DMS53 treated with DMSO at 0.1 percent for 48 hours (cell line): ENCODE data around the gene ANKFY1.
A peak's percentile ranks its signal among the peaks of the same experiment; 100 is the strongest.
"Not testable (repeated sequence)": the region's sequence is repeated elsewhere in the genome, so short reads cannot be mapped to it uniquely, and the experiment has no call there.

ENCODE experiments used
- DNase-seq: peaks from one replicate; lab custom pipeline; 2025; ENCODE audit not compliant: unreplicated experiment; lab: John Stamatoyannopoulos, UW

ANKFY1 gene

GRCh38 chr17:4157618-4158333, 106.0 kb downstream of the ANKFY1 start:
- DNase-seq, result no peak

GRCh38 chr17:4156750-4157381, 106.9 kb downstream of the ANKFY1 start:
- DNase-seq, result no peak

DNA sequence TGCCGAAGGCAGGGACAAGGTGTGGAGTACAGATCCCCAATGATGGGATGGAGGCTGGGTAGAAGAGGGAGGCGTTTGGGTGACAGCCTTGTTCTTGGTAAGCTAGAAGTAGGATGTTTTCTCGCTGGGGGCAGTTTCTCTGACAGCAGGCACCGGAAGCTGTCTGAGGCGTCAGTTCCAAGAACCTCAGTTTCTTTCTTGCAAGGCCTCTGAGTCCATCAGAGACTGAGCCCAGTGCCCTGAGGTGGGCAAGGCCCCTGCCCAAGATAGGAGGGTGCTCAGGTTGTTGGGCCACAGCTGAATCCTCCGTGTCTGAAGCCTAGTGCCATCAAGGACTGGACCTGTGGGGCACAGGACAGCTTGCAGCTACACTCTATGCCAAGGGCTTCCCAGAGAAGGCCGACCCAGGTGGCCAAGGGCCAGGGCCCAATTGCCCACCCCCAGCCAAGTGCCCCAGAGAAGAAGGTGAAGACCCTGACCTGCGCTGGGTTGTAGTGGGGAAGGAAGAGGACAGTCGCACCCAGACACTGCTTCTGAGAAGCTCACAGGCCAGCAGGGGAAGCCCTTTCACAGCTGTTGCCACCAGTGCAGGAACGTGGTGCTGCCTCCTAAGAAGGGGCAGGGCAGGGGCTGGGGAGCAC, 107.7 kb downstream of the ANKFY1 start:
- DNase-seq, result no peak

GRCh38 chr17:4154201-4154600, 109.6 kb downstream of the ANKFY1 start:
- DNase-seq, result no peak

DNA sequence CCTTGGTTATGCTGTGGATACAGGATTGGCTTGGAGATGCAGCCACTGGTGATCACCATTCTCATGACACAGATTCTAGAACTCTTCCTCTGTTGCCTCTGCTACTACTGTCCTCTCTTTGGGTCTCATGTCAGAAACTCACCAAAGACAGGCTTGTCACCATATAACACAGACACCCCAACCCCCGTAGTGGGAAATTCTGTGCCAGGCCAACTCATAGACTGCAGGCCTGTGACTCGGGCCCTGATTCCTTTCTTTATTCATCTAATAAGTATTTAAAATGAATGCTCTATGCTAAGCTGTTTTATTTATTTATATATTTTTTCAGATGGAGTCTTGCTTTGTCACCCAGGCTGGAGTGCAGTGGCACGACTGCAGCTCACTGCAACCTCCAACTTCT, 111.3 kb downstream of the ANKFY1 start:
- DNase-seq, result no peak

- no peak for DNase-seq
Observed at GRCh38 chr17:4150096-4150495, 113.7 kb downstream of the ANKFY1 start.

DNA sequence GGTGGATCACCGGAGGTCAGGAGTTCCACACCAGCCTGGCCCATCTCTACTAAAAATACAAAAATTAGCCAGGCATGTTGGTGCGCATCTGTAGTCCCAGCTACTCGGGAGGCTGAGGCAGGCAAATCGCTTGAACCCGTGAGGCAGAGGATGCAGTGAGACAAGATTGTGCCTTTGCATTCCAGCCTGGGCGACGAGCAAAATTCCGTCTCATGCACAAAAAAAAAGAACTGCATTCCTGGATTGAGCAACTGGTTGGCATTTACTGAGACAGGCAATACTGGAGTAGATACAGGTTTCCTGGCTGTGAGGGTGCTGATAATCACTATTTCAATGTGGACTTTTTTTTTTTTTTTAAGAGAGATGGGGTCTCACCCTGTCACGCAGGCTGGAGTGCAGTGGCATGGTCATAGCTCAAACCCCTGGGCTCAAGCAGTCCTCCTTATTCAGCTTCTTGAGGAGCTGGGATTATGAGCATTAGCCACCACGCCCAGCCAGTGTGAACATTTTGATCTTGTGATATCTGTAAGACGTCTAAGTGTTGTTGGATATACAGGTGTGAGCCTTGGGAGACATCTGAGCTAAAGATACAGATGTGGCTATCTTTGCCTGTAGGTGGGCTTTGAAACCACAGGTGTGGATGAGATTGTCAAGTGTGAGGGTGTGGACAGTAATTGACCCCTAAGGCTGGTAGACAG, 115.0 kb downstream of the ANKFY1 start:
- no peak for DNase-seq

- no peak for DNase-seq
Observed at GRCh38 chr17:4147751-4148310, 115.9 kb downstream of the ANKFY1 start.

DNA sequence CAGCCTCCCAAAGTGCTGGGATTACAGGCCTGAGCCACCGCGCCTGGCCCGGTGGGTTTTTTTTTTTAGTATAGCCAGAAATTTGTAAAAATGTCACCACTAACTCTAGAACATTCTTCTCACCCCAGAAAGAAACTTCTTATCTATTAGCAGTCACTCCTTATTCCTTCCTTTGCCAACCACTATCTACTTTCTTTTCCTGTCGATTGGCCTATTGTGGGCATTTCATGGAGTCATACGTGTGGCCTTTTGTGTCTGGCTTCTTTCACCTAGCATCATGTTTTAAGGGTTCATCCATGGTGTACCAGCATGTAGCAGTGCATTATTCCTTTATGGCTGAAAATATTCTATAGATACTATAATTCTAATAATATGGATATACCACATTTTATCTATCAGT, 117.1 kb downstream of the ANKFY1 start:
- DNase-seq, result no peak

- no peak for DNase-seq
Observed at GRCh38 chr17:4144422-4144747, 119.4 kb downstream of the ANKFY1 start.

DNA sequence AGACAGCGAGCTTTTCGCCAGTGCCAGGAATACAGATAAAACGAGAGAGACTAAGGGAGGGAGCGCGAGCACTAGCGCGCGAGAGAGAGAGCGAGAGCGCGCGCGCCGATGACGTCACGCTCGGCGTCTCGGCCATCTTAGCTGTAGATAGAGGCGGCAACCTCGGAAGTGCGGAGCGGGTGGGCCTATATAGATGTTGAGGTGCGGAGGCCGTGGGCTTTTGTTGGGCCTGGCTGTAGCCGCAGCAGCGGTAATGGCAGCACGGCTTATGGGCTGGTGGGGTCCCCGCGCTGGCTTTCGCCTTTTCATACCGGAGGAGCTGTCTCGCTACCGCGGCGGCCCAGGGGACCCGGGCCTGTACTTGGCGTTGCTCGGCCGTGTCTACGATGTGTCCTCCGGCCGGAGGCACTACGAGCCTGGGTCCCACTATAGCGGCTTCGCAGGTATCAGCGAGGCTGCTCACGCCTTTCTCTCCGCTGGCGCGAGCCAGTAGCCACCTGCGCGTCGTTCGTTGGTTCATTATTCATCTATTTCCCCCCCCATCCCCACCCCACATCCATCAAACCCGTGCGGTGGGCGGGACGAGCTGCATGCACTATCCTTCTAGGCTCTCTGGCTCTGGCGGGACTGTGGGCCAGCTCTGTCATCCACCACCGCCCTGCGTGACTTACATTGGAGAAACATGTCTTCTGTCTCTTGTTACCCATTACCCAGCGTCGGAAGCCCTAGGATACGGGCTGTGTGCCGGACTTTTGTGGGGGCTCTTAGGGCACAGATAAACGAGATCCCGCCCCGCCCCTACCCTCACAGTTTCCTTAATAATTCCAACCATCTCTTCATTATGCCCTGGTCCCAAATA, 120.0 kb downstream of the ANKFY1 start:
- DNase-seq, result peak; percentile 65

DNA sequence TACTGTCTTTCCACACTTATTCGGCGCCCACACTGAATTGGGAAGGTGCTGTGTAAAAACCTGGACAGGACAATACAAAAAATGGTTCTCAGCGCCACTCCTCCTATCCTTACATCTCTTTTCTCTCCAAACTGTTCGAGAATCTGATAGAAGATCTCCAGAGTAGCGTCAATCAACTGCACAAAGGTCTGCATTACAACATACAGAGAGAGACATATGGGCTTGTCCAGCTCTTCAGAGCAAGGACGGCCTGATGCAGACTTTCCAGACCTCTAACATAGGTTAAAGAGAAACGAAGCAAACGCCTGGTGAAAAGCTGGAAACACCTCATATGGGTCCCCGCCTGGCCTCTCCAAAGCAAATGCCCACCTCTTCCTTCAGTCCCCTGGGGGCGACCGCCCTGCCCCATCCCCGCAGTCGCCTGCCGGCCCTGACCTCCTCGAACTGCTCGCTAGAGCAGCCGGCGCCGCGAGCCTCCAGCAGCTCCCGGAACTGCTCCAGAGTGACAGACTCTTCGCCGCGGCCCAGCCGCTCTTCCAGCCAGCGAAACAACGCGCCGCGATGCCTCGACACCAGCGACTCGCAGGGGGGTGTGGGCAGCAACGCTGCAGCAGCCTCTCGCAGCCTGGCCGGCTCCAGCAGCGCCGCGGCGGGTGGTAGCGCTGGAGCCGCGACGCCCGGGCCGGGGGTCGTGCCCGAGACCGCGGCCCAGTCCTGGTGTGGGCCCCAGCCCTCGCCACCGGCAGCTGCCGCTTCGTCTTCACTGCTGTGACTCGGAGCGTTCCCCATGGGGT, 121.5 kb downstream of the ANKFY1 start:
- no peak for DNase-seq

DNA sequence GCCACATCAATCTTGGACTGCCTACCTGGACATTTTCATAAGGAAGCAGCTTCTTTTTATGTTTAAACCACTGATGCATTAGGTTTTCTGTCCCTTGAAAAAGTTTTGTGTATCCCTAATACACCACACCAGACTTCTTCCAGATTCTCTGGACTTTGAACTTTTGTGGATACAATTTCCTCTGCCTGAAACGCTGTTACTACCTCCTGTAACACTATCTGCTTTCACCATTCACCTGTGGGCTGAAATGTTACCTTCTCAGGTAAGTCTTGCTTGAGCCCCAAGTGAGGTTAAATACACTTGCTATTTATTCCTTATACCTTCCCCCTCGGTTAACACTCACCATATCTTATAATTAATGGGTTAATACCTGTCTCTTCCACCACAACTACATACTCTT, 123.7 kb downstream of the ANKFY1 start:
- no peak for DNase-seq

DNA sequence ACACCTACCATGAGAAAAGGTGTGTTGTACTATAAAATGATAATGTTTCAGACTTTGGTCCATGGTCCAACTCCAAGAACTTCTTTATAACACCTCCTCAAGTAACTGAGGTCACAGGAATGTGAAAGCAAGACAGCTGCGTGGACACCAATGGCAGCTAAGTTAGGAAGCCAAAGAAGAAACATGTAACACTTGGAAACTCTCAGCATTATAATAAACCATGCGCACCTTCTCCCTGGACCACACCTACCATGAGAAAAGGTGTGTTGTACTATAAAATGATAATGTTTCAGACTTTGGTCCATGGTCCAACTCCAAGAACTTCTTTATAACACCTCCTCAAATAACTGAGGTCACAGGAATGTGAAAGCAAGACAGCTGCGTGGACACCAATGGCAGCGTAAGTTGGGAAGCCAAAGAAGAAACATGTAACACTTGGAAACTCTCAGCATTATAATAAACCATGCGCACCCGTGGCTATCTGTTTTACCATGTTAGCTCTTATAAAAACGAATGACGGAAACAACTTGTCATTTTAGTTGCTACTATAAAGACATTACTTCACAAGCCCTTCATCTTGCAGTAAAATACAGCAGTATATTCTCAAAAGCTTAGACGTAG, 124.8 kb downstream of the ANKFY1 start:
- not testable (repeated sequence) for DNase-seq

GRCh38 chr17:4136373-4136772, 127.4 kb downstream of the ANKFY1 start:
- DNase-seq, result no peak

GRCh38 chr17:4135489-4135888, 128.3 kb downstream of the ANKFY1 start:
- no peak for DNase-seq

DNA sequence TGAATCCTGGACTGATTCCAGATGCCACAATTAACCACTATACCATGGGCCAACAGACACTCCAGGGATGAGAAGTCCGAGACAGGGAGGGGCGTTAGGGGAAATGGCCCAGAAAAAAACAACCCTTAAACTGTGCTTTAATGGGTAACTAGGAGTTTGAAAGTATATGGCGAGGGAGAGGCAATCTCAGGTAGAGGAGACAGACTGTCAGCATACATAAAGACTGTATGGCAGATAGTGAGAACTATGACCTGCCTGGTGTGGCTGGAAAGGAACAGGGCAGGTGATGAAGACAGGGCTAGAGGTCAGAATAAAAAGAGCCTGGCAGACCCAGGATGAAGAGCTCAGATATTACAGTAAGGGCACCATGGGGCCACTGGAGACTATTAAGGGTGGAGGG, 129.1 kb downstream of the ANKFY1 start:
- DNase-seq, result no peak

- no peak for DNase-seq
Observed at GRCh38 chr17:4130715-4131114, 133.1 kb downstream of the ANKFY1 start.

DNA sequence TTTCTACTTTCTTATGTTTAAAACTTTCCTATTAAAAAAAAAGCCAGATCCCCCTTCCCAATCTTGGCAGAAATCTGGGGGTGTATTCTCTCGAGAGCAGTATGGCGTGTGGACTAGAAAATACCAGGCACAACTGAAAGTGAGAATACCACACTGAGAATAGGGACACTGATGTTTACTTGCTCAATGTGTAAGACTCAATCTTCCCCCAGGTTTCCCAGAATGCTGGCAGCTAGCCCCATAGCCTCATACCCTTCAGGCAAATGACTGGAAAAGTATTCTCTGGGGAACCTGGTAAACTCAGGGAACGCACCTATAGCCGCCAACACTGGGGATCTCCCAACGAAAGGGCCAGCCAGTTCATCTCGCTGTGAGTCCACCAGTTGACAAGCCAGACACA, 136.2 kb downstream of the ANKFY1 start:
- DNase-seq, result no peak
